ENCODE data around the gene SPG21.

Gene SPG21

GRCh38 chr15:64991536-64992135 is 1.9 kb upstream of the SPG21 start:
- DNase-seq (ENCODE audit: low read depth, low spot score): no peak

GRCh38 chr15:64990168-64990470 is 405 bp upstream of the SPG21 start:
- no peak for DNase-seq (ENCODE audit: low read depth, low spot score)

GRCh38 chr15:64987136-64987535 is 2.6 kb downstream of the SPG21 start:
- DNase-seq (ENCODE audit: low read depth, low spot score): no peak

- no peak for DNase-seq (ENCODE audit: low read depth, low spot score)
Measured at GRCh38 chr15:64985366-64986033, 4.2 kb downstream of the SPG21 start.

- DNase-seq (ENCODE audit: low read depth, low spot score): no peak
Measured at GRCh38 chr15:64982472-64982871, 7.2 kb downstream of the SPG21 start.

GRCh38 chr15:64981812-64982431 is 7.8 kb downstream of the SPG21 start:
- no peak for DNase-seq (ENCODE audit: low read depth, low spot score)

GRCh38 chr15:64979252-64979710 is 10.4 kb downstream of the SPG21 start:
- DNase-seq (ENCODE audit: low read depth, low spot score): no peak

- DNase-seq (ENCODE audit: low read depth, low spot score): no peak
Measured at GRCh38 chr15:64975390-64975789, 14.3 kb downstream of the SPG21 start.

- no peak for DNase-seq (ENCODE audit: low read depth, low spot score)
Measured at GRCh38 chr15:64970698-64971097, 19.0 kb downstream of the SPG21 start.

- DNase-seq (ENCODE audit: low read depth, low spot score): no peak
Measured at GRCh38 chr15:64969401-64969800, 20.3 kb downstream of the SPG21 start.

- no peak for DNase-seq (ENCODE audit: low read depth, low spot score)
Measured at GRCh38 chr15:64961013-64961412, 28.7 kb downstream of the SPG21 start.

- DNase-seq (ENCODE audit: low read depth, low spot score): no peak
Measured at GRCh38 chr15:64960153-64960552, 29.6 kb downstream of the SPG21 start.

- DNase-seq (ENCODE audit: low read depth, low spot score): no peak
Measured at GRCh38 chr15:64959128-64959527, 30.6 kb downstream of the SPG21 start.

GRCh38 chr15:64954395-64954794 is 35.3 kb downstream of the SPG21 start:
- no peak for DNase-seq (ENCODE audit: low read depth, low spot score)

- DNase-seq (ENCODE audit: low read depth, low spot score): no peak
Measured at GRCh38 chr15:64951777-64952418, 37.8 kb downstream of the SPG21 start.

GRCh38 chr15:64950888-64951287 is 38.8 kb downstream of the SPG21 start:
- no peak for DNase-seq (ENCODE audit: low read depth, low spot score)

- no peak for DNase-seq (ENCODE audit: low read depth, low spot score)
Measured at GRCh38 chr15:64949383-64950186, 40.1 kb downstream of the SPG21 start.

- no peak for DNase-seq (ENCODE audit: low read depth, low spot score)
Measured at GRCh38 chr15:64948916-64949315, 40.8 kb downstream of the SPG21 start.

- no peak for DNase-seq (ENCODE audit: low read depth, low spot score)
Measured at GRCh38 chr15:64947211-64947610, 42.5 kb downstream of the SPG21 start.

- DNase-seq (ENCODE audit: low read depth, low spot score): no peak
Measured at GRCh38 chr15:64944961-64945360, 44.8 kb downstream of the SPG21 start.

- DNase-seq (ENCODE audit: low read depth, low spot score): no peak
Measured at GRCh38 chr15:64943512-64944225, 46.0 kb downstream of the SPG21 start.

Data from iPS DF 19.7 (cell line).